ENCODE results near the gene AEN.

Gene AEN

GRCh38 chr15:88620995-88621772, at the start of gene AEN:
TSS of gene AEN (plus strand) at chr15:88621340. CDS start at chr15:88626210, 4,870 bp downstream.
- peak; percentile 99 for DNase-seq (ENCODE audit: low spot score)

DNA sequence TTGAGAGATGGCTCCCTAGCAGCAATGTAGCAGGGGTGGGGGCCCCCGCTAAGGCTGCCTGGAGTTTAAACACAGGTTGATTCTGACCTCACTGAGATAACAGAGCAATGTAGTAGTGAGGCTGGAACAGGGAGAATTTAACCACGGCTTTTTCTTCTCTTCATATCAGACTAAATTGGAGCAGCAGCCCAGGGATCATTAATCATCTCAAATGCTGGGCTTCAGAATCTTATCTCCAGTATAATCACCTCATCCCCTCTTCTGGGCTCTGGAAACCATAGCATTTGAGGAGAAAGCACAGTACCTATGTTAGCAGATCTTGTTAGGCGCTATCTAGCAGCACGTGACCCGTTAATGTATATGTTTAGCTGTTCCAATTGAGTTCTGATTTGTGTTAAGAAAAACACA, 49.3 kb upstream of the AEN start:
- no peak for DNase-seq (ENCODE audit: low spot score)

- DNase-seq (ENCODE audit: low spot score), result no peak
Observed at GRCh38 chr15:88574077-88574476, 47.1 kb upstream of the AEN start.

GRCh38 chr15:88574655-88575054, 46.5 kb upstream of the AEN start:
- DNase-seq (ENCODE audit: low spot score), result no peak

- DNase-seq (ENCODE audit: low spot score), result no peak
Observed at GRCh38 chr15:88579322-88579721, 41.8 kb upstream of the AEN start.

DNA sequence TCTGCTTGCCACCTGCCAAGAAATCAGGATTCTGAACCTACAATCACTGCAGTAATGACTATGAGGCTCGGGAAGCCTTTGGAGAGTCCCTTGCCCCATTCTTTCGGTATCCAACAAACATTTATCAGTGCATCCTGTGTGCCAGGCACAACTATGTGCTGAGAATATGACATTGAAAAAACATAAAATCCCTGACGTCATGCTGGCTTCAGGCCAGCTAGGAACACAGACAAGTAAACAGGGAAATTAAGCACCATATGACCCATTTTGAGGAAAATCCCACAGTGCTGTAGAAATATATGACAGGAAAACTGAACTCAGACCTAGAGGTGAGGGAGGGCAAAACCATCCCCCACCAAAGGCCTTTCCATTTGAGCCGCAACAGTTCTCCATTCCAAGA, 40.6 kb upstream of the AEN start:
- no peak for DNase-seq (ENCODE audit: low spot score)

DNA sequence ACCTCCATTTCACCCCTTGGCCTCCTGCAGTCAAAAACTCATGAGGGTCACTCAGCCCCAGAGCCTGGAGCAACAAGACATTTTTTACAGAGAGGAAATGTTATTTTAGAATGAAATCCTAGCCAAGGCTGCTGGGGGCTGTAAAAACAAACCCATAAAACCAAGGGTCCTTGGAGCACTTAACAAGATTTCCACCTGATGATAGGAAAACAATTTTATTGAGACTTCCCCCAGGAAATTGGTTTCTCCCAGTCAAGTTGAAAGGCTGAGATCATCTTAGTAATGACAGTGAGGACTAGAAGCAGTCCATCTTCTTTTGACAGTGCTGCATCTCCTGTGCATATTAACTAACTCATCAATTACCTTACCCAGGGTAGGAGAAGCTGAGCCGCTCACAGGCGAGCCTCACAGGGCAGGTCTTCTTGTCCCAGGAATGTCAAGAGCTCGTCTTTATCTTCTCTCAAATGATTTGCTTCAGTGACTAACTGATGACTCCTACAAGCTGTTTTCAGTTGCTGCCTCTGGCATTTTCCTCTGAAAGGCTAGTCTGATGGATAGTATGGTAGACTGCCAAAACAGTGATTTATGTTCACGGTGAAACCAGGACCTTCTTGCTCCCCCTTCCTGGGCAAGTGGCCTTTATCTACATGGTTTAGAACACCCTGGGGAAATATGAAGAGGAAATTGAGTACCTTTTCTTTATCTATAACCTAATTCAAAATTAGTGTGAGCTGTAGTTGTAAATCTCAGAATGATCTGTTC, 34.6 kb upstream of the AEN start:
- DNase-seq (ENCODE audit: low spot score), result no peak

- no peak for DNase-seq (ENCODE audit: low spot score)
Observed at GRCh38 chr15:88590759-88591158, 30.4 kb upstream of the AEN start.

GRCh38 chr15:88591384-88591783, 29.8 kb upstream of the AEN start:
- DNase-seq (ENCODE audit: low spot score), result no peak

GRCh38 chr15:88603885-88604284, 17.3 kb upstream of the AEN start:
- DNase-seq (ENCODE audit: low spot score), result no peak

- DNase-seq (ENCODE audit: low spot score), result no peak
Observed at GRCh38 chr15:88604381-88605188, 16.6 kb upstream of the AEN start.

- peak; percentile 13 for DNase-seq (ENCODE audit: low spot score)
Observed at GRCh38 chr15:88605189-88606069, 15.7 kb upstream of the AEN start.

GRCh38 chr15:88606070-88606794, 14.9 kb upstream of the AEN start:
- no peak for DNase-seq (ENCODE audit: low spot score)

DNA sequence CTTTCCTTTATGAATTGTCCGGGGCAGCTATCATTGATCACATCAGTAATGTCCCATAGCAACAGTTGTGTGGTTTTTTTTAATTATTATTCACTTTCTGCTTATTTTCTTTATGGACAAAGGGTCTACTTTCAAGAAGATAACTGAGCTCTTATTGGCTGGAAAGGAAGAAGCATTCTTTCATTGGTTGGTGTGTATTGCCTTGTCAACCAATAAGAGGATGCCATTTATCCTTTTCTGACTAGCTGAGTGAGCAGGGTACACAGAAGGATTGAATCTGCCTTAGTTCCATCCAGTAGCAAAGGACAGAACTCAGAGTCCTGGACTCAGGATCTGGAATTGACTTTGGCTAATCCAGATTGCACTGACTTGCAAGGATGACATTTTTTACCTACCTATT, 13.2 kb upstream of the AEN start:
- DNase-seq (ENCODE audit: low spot score), result no peak

DNA sequence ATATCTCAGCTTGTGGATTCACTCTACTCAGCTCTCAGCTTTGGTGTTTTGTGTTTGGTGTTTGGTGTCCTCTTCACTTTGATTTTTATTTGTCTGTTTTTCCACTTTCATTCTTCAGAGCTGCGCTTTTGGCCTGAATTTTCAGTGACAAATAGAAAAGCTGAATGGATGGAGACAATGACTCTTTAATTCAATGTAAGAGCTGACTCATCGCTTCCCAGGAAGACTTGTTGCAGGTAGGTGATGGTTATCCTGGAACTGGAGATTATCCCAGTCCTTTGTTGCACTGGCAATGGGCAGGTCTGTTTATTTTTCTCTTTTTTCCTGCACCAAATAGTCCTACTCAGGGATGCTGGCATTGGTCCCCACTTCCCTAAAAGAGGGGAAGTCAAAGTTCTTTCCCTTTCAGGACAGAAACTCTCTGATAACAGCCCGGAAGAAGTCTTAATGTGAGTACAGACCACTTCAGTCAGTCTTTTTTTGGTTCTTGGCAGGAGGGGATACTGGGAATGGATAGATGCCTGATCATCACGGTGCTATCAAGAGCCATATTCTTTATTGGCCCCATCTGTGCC, 12.4 kb upstream of the AEN start:
- no peak for DNase-seq (ENCODE audit: low spot score)

GRCh38 chr15:88609344-88610090, 11.6 kb upstream of the AEN start:
- no peak for DNase-seq (ENCODE audit: low spot score)

DNA sequence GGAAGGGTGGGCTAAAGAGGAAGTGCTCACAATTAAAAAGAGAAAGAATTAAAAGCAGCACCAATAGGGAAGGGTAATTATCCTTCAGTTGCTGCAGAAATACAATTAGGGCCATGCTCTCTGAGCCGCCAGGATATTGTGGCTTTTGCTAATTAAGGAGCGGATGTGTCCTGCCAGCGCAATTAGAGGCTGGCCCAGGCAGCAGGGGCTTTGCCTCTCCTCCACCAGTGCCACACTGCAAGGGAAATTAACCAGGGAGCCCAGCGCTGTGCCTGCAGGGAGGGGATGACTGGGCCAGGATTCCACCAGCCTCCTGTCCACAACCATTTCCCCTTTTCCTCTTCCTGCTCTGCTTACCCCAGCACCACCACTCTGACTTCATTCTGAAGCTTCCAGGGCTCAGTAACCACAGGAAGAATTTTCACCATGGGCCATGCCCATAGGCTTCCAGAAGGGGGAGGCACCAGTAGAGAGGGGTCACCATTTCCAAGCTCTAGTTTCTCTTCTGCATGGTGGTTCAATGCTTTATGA, 10.4 kb upstream of the AEN start:
- DNase-seq (ENCODE audit: low spot score), result no peak

DNA sequence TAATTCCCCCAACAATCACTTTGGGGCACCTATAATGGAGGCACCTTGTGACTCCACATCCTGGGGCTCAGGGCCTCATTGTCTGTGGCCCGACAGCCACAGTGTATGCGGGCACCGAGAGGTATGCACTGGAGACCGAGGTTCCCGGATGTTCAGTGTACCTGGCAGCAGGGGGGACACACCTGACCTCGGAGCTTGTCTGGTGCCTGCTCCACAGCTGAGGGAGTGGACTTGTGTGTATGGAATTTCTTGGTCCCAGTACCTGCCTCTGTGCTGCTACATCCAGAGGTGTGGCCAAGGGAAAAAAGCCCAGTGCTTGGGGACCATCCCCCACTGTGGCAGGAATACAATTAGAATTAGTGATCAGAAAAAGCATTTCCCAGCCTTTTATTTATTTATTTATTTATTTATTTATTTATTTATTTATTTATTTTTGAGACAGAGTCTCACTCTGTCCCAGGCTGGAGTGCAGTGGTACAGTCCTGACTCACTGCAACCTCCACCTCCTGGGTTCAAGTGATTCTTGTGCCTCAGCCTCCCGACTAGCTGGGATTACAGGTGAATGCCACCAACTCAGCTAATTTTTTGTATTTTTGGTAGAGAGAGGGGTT, 8.8 kb upstream of the AEN start:
- DNase-seq (ENCODE audit: low spot score), result no peak

All from hepatic stellate cell (primary cell).